ENCODE data around the gene WDR46.

DNA sequence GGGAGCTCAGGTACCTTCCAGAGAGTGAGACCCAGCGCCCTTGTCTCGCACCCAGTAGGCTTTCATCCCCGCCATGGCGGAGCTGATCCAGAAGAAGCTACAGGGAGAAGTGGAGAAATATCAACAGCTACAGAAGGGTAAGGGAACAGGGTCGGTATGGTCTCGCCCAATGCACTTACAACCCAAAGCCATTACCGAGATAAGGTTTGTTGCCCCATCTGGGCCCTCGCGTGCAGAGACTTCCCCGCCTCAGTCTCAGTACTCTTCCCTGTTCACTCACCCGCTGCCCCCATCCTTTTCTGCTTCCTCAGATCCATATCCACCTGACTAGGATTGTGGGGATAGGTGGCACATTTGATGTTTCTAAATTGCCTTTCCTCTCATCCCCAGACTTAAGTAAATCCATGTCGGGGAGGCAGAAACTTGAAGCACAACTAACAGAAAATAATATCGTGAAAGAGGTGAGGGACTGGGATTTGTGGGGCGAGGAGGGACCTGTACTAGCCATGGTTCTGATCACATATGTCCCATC, 811 bp upstream of the WDR46 start:
- TF ChIP-seq, protein P1, sequence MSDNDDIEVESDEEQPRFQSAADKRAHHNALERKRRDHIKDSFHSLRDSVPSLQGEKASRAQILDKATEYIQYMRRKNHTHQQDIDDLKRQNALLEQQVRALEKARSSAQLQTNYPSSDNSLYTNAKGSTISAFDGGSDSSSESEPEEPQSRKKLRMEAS (IDR thresholded peaks at IDR 0.05) = no peak
- TF ChIP-seq POLR2AphosphoS5 (IDR thresholded peaks at IDR 0.05; ENCODE audit: low read depth, low read length) = no peak; the same call in 1 of the 2 replicates
- no peak for TF ChIP-seq CBX5 (IDR thresholded peaks at IDR 0.05; ENCODE audit: low read depth, low read length)
